Neural cell (in vitro differentiated cells): ENCODE measurements around the gene BICC1. TPM values are rescaled to one million over a fixed set of nuclear protein-coding genes. Genes with fewer than 3 reads are reported as not detected.

Experiments
- H2AFZ ChIP-seq: fragments of 200-600, 300-800 bp; sonication (generic), shearing (Covaris generic); 2 replicates; pipeline ENCODE4 v1.6.0; 2014; ENCODE audit warnings: low read depth, mild to moderate bottlenecking, antibody characterized with exemption, low read length, moderate library complexity
- H3F3A ChIP-seq: fragments of 200-600 bp; shearing (Covaris generic); 2 replicates; pipeline ENCODE4 v1.6.1; 2016; ENCODE audit warnings: mild to moderate bottlenecking, moderate library complexity, mixed read lengths, antibody characterized with exemption, low read length; ENCODE audit not compliant: insufficient read depth, poor library complexity, severe bottlenecking
- H3K27ac ChIP-seq: fragments of 200-600, 300-800 bp; sonication (generic), shearing (Covaris generic); 2 replicates; pipeline ENCODE4 v1.5.1; 2014; ENCODE audit warnings: mild to moderate bottlenecking, low read length, moderate library complexity
- H3K27me3 ChIP-seq: fragments of 300-800, 200-600 bp; sonication (generic), shearing (Covaris generic); 2 replicates; pipeline ENCODE4 v1.6.0; 2014; ENCODE audit warnings: mild to moderate bottlenecking, low read depth, low read length, moderate library complexity; ENCODE audit not compliant: insufficient read depth
- H3K36me3 ChIP-seq: fragments of 300-800, 200-600 bp; sonication (generic), shearing (Covaris generic); 2 replicates; pipeline ENCODE4 v1.5.1; 2014; ENCODE audit warnings: mild to moderate bottlenecking, antibody characterized with exemption, low read length, moderate library complexity; ENCODE audit not compliant: insufficient read depth
- H3K4me2 ChIP-seq: fragments of 300-800, 200-600 bp; sonication (generic), shearing (Covaris generic); 2 replicates; pipeline ENCODE4 v1.6.0; 2014; ENCODE audit warnings: mild to moderate bottlenecking, low read length
- H3K4me3 ChIP-seq: fragments of 300-800, 200-600 bp; sonication (generic), shearing (Covaris generic); 2 replicates; pipeline ENCODE4 v1.5.1; 2014; ENCODE audit warnings: mild to moderate bottlenecking, low read length, moderate library complexity
- H3K79me2 ChIP-seq: fragments of 200-600 bp; shearing (Covaris generic); replicated peaks from 2 replicates; pipeline ENCODE4 v1.6.0; 2014; ENCODE audit warnings: mild to moderate bottlenecking, low read length, moderate library complexity; ENCODE audit not compliant: insufficient read depth
- H3K9ac ChIP-seq: fragments of 300-800, 200-600 bp; sonication (generic), shearing (Covaris generic); 2 replicates; pipeline ENCODE4 v1.6.1; 2016; ENCODE audit warnings: mild to moderate bottlenecking, low read length, mixed read lengths
- H3K9me2 ChIP-seq: fragments of 200-600 bp; shearing (Covaris generic); 2 replicates; pipeline ENCODE4 v1.6.1; 2016; ENCODE audit warnings: mild to moderate bottlenecking, low read length, mixed read lengths; ENCODE audit not compliant: insufficient read depth
- H3K9me3 ChIP-seq: fragments of 200-600, 300-800 bp; sonication (generic), shearing (Covaris generic); 2 replicates; pipeline ENCODE4 v1.6.1; 2016; ENCODE audit warnings: mild to moderate bottlenecking, mixed run types, low read length, moderate library complexity, mixed read lengths
- H4K20me1 ChIP-seq: fragments of 200-600 bp; shearing (Covaris generic); 2 replicates; pipeline ENCODE4 v1.6.1; 2016; ENCODE audit warnings: mild to moderate bottlenecking, mixed run types; ENCODE audit not compliant: insufficient read depth
- CTCF ChIP-seq: fragments of 450-650 bp; IDR thresholded peaks from 2 replicates; pipeline ENCODE4 v1.5.1; 2014; ENCODE audit warnings: antibody characterized with exemption, mild to moderate bottlenecking, moderate library complexity; ENCODE audit not compliant: poor library complexity, severe bottlenecking
- EP300 ChIP-seq: fragments of 450-650 bp; conservative IDR thresholded peaks from 2 replicates; pipeline ENCODE4 v1.6.1; 2014; ENCODE audit warnings: antibody characterized with exemption, mild to moderate bottlenecking, moderate library complexity; ENCODE audit not compliant: poor library complexity, severe bottlenecking
- EZH2 ChIP-seq: fragments of 200-600, 300-800 bp; shearing (Covaris generic), sonication (generic); IDR thresholded peaks from 2 replicates; pipeline ENCODE4 v1.6.1; 2014; ENCODE audit warnings: antibody characterized with exemption, low read length, borderline replicate concordance, mild to moderate bottlenecking; ENCODE audit not compliant: insufficient read depth, poor library complexity, severe bottlenecking
- MXI1 ChIP-seq: fragments of 450-650 bp; conservative IDR thresholded peaks from 2 replicates; pipeline ENCODE4 v1.6.1; 2014; ENCODE audit warnings: antibody characterized with exemption, mild to moderate bottlenecking; ENCODE audit not compliant: poor library complexity, severe bottlenecking
- POLR2AphosphoS5 ChIP-seq: IDR thresholded peaks from 2 replicates; pipeline ENCODE4 v1.6.1; 2012
- REST ChIP-seq: IDR thresholded peaks from 2 replicates; pipeline ENCODE4 v1.6.1; 2012; ENCODE audit warnings: borderline replicate concordance
- polyA plus RNA-seq: library from polyadenylated mRNA; depleted of rRNA; stranded (reverse); fragments of >200 nt; gene quantifications from 2 replicates; pipeline ENCODE4 v1.2.3, GENCODE V29; 2014

BICC1 gene
- polyA plus RNA-seq, 1 donor from 2014 or later = 7.6 TPM

- no peaks in the 10 kb centered on the region for H3K27me3 ChIP-seq
- no peak overlapping the region for H3K4me2 ChIP-seq
- no peaks in the 10 kb centered on the region for H3K9me2 ChIP-seq
- H4K20me1 ChIP-seq = no peaks in the 10 kb centered on the region
- no peaks in the 10 kb centered on the region for H3K36me3 ChIP-seq
- TF ChIP-seq REST (no peak), EZH2 (no peak), MXI1 (no peak)
- no peak overlapping the region for H3K4me3 ChIP-seq
- H3K9ac ChIP-seq = no peak overlapping the region
- no peak overlapping the region for H2AFZ ChIP-seq
- no peaks in the 10 kb centered on the region for H3F3A ChIP-seq
- no peak overlapping the region for H3K27ac ChIP-seq
- H3K79me2 ChIP-seq = no peaks in the 10 kb centered on the region
- no peaks in the 10 kb centered on the region for H3K9me3 ChIP-seq
Observed at GRCh38 chr10:58718596-58718995, 205.9 kb downstream of the BICC1 start.

- H3K36me3 ChIP-seq = no peaks in the 10 kb centered on the region
- no peaks in the 10 kb centered on the region for H3K9me2 ChIP-seq
- no peak overlapping the region for H3K4me2 ChIP-seq
- no peaks in the 10 kb centered on the region for H3K27me3 ChIP-seq
- H3K27ac ChIP-seq = peak overlapping the region; percentile 47
- TF ChIP-seq EP300 (peak; percentile 44), REST (peak; percentile 34), MXI1 (no peak), CTCF (no peak), POLR2AphosphoS5 (peak; percentile 57)
- H3F3A ChIP-seq = no peaks in the 10 kb centered on the region
- no peaks in the 10 kb centered on the region for H3K9me3 ChIP-seq
- H2AFZ ChIP-seq = no peak overlapping the region
- no peaks in the 10 kb centered on the region for H3K79me2 ChIP-seq
- no peak overlapping the region for H3K9ac ChIP-seq
- no peaks in the 10 kb centered on the region for H4K20me1 ChIP-seq
- no peak overlapping the region for H3K4me3 ChIP-seq
Observed at GRCh38 chr10:58721601-58722281, 209.1 kb downstream of the BICC1 start.
